ENCODE measurements around the gene XYLT1.

GRCh38 chr16:17392127-17392856, 78.5 kb downstream of the XYLT1 start:
- TF ChIP-seq EZH2 (IDR thresholded peaks at IDR 0.05; ENCODE audit: borderline replicate concordance, insufficient read depth, low read length, poor library complexity, severe bottlenecking) (no peak), CTCF (IDR thresholded peaks at IDR 0.05; ENCODE audit: poor library complexity, severe bottlenecking) (no peak)
